Daoy (cell line): Measurements from ENCODE around the gene MDM4. TPM values are rescaled to one million over a fixed set of nuclear protein-coding genes. Genes with fewer than 3 reads are reported as not detected.

Experiments used
- DNase-seq: peaks from one replicate; pipeline ENCODE4 v3.0.0-alpha.2; 2015; ENCODE audit warnings: low read depth
- total RNA-seq: library from RNA; depleted of rRNA; stranded (reverse); fragments of >200 nt; shearing (Covaris generic); gene quantifications from 2 replicates; pipeline ENCODE4 v1.2.3, GENCODE V29; 2014

Gene MDM4
- total RNA-seq, 1 experiment from 2014 or later = 12.7 TPM

DNA sequence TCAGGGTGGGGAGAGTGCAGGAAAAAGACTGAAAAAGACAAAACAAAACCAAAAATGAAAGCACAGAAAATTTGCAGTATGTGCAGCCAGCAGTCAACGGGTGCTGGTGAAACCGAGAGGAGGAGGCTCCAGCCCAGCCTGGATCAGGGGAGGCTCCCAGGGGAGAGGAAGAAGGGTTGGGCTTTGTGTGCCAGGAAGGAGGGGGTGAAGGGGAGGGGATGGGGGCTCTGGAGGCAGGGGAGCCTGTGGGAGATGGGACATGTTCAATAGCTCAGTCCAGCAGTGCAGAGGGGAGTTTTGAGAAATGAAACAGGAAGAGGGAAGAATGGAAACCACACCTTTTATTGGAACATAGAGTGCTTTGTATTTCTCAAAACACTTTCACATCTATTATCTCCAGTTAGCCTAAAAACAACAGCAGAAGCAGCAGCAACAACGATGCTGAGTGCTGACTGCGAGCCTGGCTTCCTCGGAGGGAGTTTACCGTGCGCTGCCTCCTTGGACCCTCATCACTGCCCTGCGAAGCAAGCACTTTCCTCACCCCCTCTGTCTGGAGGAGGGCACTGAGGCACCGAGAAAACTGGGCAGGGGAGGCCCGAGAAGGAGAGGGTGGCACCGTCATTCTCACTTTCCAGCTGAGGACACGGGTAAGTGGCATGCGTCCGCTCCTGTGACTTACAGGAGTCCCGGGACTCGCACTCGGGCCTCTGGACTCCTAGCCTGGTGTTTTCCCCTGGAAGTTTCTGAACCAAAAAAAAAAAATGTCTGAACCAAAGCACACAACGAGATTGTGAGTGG, 62.9 kb downstream of the MDM4 start:
- no peak for DNase-seq

GRCh38 chr1:204579681-204580080, 63.5 kb downstream of the MDM4 start:
- no peak for DNase-seq

DNA sequence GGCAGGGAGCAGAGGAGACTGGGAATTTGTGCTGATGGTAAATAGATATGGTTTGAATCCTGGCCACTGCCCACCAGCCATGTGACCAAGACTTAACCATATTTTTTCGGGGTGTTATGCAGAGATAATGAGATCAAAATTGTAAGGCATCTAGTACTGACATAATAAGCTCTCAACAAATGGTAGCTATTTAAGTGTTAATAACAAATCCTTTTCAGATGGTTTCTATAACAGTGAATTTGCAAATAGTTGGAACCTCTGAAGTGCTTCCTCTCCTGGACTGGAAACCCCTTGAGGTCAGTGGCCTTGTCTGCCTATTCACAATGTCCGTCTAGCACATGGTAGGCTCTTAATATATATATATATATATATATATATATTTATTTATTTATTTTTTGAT, 64.7 kb downstream of the MDM4 start:
- DNase-seq = no peak

- DNase-seq = no peak
Measured at GRCh38 chr1:204581759-204582158, 65.6 kb downstream of the MDM4 start.

GRCh38 chr1:204583909-204584632, 67.9 kb downstream of the MDM4 start:
- no peak for DNase-seq

DNA sequence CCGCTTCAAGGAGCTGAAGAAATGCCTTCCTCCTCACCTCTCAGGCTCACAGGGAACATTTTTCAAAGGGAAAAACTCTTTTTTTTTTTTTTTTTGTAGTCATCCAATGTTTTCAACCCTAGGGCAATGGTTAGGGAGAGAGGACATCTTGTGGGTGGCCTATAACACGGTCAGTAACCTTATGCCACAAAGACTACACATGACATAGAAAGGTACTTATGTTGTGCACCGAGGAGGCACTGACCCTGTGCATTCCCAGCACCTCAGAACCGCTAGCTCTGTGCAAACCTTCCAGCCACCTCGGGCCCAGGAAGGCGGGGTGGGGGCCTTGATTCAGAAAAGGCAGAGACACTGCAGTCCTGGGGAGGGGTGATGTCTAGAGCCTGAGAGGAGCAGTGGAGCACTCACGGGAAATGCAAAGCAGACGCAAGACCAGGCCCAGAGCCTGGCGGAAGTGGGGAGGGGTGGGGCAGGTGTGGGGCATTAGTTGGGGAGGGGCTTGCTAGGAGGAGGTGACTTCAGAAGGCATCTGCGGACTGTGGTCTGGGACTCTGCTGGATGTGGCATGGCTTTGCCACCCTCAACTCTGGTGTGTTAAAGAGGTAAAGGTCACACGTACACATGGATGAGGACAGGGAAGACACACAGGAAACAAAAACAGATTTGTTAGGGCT, 68.6 kb downstream of the MDM4 start:
- DNase-seq = no peak

- no peak for DNase-seq
Measured at GRCh38 chr1:204587621-204588020, 71.4 kb downstream of the MDM4 start.

DNA sequence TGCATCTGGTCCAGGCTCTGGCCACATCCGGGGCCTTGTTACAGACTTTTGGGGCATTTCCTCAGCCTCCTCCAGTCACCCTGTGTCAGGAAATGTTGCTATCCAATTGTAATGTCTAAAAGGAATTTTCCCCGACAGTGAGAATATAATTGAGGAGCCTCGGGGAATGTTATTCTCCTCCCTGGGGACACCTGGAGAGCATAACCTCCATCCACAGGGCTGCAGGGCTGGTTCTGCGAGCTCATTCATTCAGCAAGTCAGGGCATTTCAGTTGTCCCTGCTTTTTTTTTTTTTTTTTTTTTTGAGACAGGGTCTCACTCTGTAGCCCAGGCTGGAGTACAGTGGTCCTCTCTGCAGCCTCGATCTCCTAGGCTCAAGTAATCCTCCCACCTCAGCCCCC, 72.6 kb downstream of the MDM4 start:
- DNase-seq = no peak

GRCh38 chr1:204589409-204590038, 73.3 kb downstream of the MDM4 start:
- no peak for DNase-seq

DNA sequence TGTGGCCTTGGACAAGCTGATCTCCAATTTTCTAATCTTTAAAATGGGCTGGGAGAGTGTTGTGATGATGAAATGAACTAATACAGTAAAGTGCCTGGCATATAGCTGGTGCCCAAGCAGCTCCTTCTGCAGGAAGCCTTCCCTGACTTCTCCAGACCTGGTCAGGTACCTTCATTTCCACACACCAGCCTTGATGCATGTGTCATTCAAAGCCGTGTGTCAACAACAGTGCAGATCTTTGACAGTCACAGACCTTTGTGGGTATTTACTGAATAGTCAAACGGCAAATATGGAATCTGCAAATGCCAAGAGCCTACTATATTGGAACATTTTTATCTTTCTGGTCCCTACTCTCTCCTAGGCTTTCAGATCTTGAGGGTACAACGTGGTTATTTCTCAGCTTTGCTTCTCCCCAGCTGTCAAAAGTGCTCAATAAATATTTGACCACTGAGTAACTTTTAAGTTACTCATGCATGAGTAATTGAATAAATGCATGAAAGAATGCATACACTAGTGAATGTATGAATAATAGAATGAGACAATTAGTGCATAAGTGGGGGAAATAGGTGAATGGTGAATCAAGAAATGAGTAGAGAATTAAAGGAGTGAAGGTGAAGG, 75.4 kb downstream of the MDM4 start:
- DNase-seq = peak; percentile 21

- DNase-seq = no peak
Measured at GRCh38 chr1:204592246-204592948, 76.2 kb downstream of the MDM4 start.

DNA sequence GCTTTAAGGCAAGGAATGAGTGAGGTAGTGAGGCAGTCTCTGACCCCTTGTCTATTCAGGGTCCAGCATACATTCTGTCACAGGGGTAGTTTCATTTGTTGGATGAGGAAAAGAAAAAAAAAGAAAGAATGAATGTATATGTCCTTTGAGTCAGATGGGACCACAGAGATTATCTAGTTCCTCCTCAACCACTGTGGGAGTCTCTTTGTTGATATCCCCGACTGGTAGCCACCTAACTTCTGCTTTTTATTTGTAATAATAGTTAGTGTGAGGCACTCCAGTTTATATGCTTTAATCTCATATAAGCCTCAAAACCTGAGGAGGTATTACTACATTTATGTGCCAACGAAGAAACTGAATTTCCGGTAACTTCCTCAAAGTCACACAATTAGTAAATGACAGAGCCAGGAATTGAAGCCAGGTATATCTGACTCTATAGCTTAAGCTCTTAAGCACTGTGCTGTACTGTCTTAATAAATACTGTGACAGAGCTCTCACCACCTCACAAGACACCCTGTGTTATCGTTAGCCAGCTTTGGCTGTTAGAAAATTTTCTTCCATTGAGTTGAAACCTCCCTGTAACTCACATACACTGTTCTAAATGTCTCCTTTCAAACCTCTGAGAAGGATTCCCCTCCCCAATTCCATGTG, 82.2 kb downstream of the MDM4 start:
- DNase-seq = no peak

GRCh38 chr1:204599098-204599497, 82.9 kb downstream of the MDM4 start:
- no peak for DNase-seq

DNA sequence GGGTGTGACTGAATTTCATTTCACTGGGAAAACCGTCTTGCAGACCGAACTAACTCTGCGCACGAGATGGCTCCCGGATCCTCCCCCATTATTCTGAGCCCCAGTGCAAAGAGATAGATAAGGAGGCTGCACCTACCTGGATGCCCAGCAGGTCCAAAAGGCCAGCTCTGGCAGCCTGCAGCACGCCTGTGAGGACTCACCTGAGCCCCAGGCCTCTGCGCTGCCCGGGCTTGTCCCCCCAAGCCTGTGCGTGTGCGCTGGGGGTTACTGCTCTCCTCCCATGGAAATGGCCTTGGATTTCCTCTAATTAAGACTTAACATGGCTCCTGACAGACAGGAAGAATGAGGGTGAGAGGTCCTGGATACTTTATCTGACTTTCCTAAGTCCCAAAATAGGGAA, 83.4 kb downstream of the MDM4 start:
- no peak for DNase-seq

GRCh38 chr1:204600203-204600602, 84.0 kb downstream of the MDM4 start:
- DNase-seq = no peak

- DNase-seq = no peak
Measured at GRCh38 chr1:204600968-204601367, 84.8 kb downstream of the MDM4 start.

- no peak for DNase-seq
Measured at GRCh38 chr1:204602111-204602579, 85.9 kb downstream of the MDM4 start.

DNA sequence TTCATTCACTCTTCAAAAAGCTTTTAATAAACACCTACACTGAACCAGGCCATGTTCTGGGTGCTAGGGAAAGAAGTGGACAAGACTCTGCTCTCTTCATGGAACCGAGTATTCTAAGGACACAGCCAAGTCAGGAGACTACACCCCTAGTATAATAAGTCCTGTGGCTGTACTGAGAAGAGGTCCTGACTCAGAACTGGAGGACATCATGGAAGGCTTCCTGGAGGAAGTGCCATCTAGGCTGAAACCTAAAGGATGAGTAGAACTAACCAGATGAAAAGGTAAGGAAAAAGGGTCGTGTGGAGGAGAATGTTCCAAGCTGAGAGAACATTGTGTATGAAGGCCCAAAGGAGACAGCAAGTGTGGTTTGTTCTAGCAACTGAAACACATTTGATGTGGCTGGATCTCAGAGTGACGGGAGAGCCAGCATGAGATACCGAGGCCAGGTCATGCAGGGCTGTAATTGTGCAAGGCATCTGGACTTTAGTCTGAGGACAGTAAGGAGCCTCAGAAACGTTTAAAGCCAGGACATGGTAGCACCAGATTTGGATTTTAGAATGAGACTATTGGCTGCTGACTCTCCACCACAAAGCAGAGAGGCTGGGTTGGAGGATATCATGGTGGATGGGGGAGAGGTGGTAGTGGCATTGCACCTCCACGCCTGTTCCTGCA, 86.8 kb downstream of the MDM4 start:
- no peak for DNase-seq

DNA sequence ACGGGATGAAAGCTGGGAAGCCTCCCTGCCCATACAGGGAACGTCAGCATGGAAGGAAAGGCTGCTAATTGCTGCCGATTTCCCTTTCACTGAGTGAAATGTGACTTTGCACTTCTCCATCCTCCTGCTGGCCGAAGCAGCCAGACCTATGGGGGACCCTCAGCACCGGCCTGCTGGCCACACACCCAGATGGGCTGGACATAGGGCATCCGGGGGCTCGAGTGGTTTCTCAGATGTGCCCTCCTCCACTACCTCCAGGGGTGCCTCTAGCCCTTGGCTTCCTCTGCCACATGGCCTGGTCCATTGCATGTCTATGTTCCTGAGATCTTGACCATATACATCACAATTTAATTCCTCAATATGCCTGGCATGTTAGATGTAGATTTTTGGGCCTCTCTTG, 89.6 kb downstream of the MDM4 start:
- no peak for DNase-seq
